ENCODE results near the gene KRT38.

KRT38 gene

GRCh38 chr17:41421617-41422016 is 19.2 kb downstream of the KRT38 start:
- DNase-seq (ENCODE audit: low spot score): no peak

GRCh38 chr17:41421116-41421515 is 19.7 kb downstream of the KRT38 start:
- DNase-seq (ENCODE audit: low spot score): no peak

- DNase-seq (ENCODE audit: low spot score): no peak
These were observed 20.6 kb downstream of the KRT38 start for GRCh38 chr17:41420134-41420533.

GRCh38 chr17:41419716-41420115 is 21.1 kb downstream of the KRT38 start:
- no peak for DNase-seq (ENCODE audit: low spot score)

- no peak for DNase-seq (ENCODE audit: low spot score)
These were observed 22.5 kb downstream of the KRT38 start for GRCh38 chr17:41418116-41418860.

- DNase-seq (ENCODE audit: low spot score): no peak
These were observed 23.2 kb downstream of the KRT38 start for GRCh38 chr17:41417576-41418015.

- DNase-seq (ENCODE audit: low spot score): no peak
These were observed 23.7 kb downstream of the KRT38 start for GRCh38 chr17:41417127-41417526.

GRCh38 chr17:41416479-41416878 is 24.3 kb downstream of the KRT38 start:
- no peak for DNase-seq (ENCODE audit: low spot score)

GRCh38 chr17:41415833-41416335 is 24.9 kb downstream of the KRT38 start:
- DNase-seq (ENCODE audit: low spot score): no peak

GRCh38 chr17:41415411-41415810 is 25.4 kb downstream of the KRT38 start:
- no peak for DNase-seq (ENCODE audit: low spot score)

- no peak for DNase-seq (ENCODE audit: low spot score)
These were observed 26.8 kb downstream of the KRT38 start for GRCh38 chr17:41413982-41414381.

GRCh38 chr17:41413353-41413957 is 27.3 kb downstream of the KRT38 start:
- no peak for DNase-seq (ENCODE audit: low spot score)

GRCh38 chr17:41411072-41411840 is 29.5 kb downstream of the KRT38 start:
- no peak for DNase-seq (ENCODE audit: low spot score)

GRCh38 chr17:41407226-41407625 is 33.6 kb downstream of the KRT38 start:
- DNase-seq (ENCODE audit: low spot score): no peak

- DNase-seq (ENCODE audit: low spot score): no peak
These were observed 34.6 kb downstream of the KRT38 start for GRCh38 chr17:41406205-41406604.

- no peak for DNase-seq (ENCODE audit: low spot score)
These were observed 36.6 kb downstream of the KRT38 start for GRCh38 chr17:41404024-41404671.

GRCh38 chr17:41403404-41404023 is 37.3 kb downstream of the KRT38 start:
- no peak for DNase-seq (ENCODE audit: low spot score)

- no peak for DNase-seq (ENCODE audit: low spot score)
These were observed 38.6 kb downstream of the KRT38 start for GRCh38 chr17:41402161-41402560.

GRCh38 chr17:41396996-41397660 is 43.7 kb downstream of the KRT38 start, which contains the start of gene KRT31:
KRT31 (minus strand) TSS chr17:41397608; CDS start chr17:41397539, 69 bp downstream.
- DNase-seq (ENCODE audit: low spot score): peak; percentile 84

GRCh38 chr17:41396340-41396739 is 44.4 kb downstream of the KRT38 start:
- peak; percentile 55 for DNase-seq (ENCODE audit: low spot score)

GRCh38 chr17:41395611-41396010 is 45.2 kb downstream of the KRT38 start:
- DNase-seq (ENCODE audit: low spot score): no peak

Data from cerebellar cortex (tissue), 1 donor.